Sigmoid colon (tissue), 4 donors: ENCODE data around the gene C5AR1.

ENCODE experiments used
- EP300 ChIP-seq, 4 donors: sonication (generic); formaldehyde crosslinking; IDR thresholded peaks; one replicate each; pipeline ENCODE4 v1.6.1; 2017; ENCODE audit warnings: antibody characterized with exemption in 4 of 4
- POLR2A ChIP-seq, 2 donors: fragments of 450-650 bp; IDR thresholded peaks; one replicate each; pipeline ENCODE4 v1.6.1; 2016; ENCODE audit warnings: antibody characterized with exemption in 2 of 2, mild to moderate bottlenecking in 2 of 2, moderate library complexity in 2 of 2
- POLR2AphosphoS5 ChIP-seq, 4 donors: sonication (generic); formaldehyde crosslinking; IDR thresholded peaks; one replicate each; pipeline ENCODE4 v1.6.1; 2017; ENCODE audit warnings: antibody characterized with exemption in 4 of 4
- TF ChIP-seq, protein P1 (sequence below), 4 experiments: fragments of 450-650 bp in 3 of 4; fragments of 200-600 bp in 1 of 4; IDR thresholded peaks; one replicate each; pipeline ENCODE4 v1.5.1; 2016 to 2019; ENCODE audit warnings: antibody characterized with exemption in 4 of 4, mild to moderate bottlenecking in 3 of 4, moderate library complexity in 2 of 4

DNA sequence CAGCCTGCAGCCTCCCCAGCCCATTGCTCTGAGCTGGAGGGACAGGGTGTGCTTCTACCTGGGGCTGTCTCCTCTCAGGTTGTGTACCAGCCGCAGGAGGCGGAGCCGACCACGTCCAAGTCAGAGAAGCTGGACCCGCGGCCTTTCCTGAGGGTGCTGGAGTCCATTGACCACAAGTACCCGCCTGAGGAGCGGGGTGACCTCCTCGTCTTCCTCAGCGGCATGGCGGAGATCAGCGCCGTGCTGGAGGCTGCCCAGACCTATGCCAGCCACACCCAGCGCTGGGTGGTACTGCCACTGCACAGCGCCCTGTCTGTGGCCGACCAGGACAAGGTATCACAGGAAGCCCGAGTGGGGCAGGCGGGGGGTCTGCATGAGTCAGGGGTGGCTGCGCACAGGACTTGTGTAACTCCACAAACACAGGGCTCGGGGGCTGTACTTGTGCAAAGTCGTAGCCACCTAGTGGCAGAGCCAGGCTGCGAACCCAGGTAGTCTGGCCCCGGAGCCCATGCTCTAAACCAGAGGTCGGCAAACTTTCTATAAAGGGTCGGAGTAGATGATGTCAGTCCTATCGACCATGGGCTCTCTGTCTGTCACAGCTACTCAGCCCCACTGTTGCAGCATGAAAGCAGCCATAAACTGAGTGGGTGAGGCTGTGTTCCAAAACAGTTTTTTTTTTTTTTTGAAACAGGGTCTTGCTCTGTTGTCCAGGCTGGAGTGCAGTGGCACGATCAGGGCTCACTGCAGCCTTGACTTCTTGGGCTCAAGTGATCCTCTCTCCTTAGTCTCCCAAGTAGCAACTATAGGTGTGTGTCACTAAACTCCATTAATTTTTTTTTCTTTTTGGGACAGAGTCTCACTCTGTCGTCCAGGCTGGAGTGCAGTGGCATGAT, 48.4 kb downstream of the C5AR1 start:
- TF ChIP-seq, protein P1, sequence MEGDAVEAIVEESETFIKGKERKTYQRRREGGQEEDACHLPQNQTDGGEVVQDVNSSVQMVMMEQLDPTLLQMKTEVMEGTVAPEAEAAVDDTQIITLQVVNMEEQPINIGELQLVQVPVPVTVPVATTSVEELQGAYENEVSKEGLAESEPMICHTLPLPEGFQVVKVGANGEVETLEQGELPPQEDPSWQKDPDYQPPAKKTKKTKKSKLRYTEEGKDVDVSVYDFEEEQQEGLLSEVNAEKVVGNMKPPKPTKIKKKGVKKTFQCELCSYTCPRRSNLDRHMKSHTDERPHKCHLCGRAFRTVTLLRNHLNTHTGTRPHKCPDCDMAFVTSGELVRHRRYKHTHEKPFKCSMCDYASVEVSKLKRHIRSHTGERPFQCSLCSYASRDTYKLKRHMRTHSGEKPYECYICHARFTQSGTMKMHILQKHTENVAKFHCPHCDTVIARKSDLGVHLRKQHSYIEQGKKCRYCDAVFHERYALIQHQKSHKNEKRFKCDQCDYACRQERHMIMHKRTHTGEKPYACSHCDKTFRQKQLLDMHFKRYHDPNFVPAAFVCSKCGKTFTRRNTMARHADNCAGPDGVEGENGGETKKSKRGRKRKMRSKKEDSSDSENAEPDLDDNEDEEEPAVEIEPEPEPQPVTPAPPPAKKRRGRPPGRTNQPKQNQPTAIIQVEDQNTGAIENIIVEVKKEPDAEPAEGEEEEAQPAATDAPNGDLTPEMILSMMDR (IDR thresholded peaks at IDR 0.05), result no peak
- no peak for TF ChIP-seq EP300 (IDR thresholded peaks at IDR 0.05)
- no peak for TF ChIP-seq POLR2A (IDR thresholded peaks at IDR 0.05)
- TF ChIP-seq POLR2AphosphoS5 (IDR thresholded peaks at IDR 0.05), result no peak
